Heart left ventricle (tissue), 16 donors: ENCODE measurements around the gene IREB2. TPM values are rescaled to one million over a fixed set of nuclear protein-coding genes. Genes with fewer than 3 reads are reported as not detected.

Source experiments
- ATAC-seq, 4 donors: fragments of 200-7000 bp; cut with Tn5 transposase; one replicate each; pipeline ENCODE4 v1.9.1; 2020 to 2022; ENCODE audit warnings: moderate library complexity in 4 of 4, mild to moderate bottlenecking in 3 of 4, moderate number of reproducible peaks in 1 of 4
- DNase-seq, 5 donors: peaks; one replicate each; pipeline ENCODE4 v3.0.0-alpha.2; 2020
- H3K27ac ChIP-seq, 12 donors: fragments of 200-600 bp; sonication (generic) in 4 of 12; one replicate each; pipeline versions ENCODE4 v1.5.0 to v1.8.0; 2016 to 2022; ENCODE audit warnings: mild to moderate bottlenecking in 2 of 12
- H3K27me3 ChIP-seq, 9 donors: fragments of 200-600 bp; sonication (generic) in 2 of 9; one replicate each; pipeline versions ENCODE4 v1.5.1 to v1.8.0; 2016 to 2022; ENCODE audit warnings: mild to moderate bottlenecking in 3 of 9
- H3K36me3 ChIP-seq, 9 donors: fragments of 200-600 bp; sonication (generic) in 2 of 9; one replicate each; pipeline versions ENCODE4 v1.5.0 to v1.8.0; 2018 to 2022; ENCODE audit warnings: mild to moderate bottlenecking in 2 of 9
- H3K4me1 ChIP-seq, 12 donors: fragments of 200-600 bp; sonication (generic) in 4 of 12; one replicate each; pipeline versions ENCODE4 v1.5.0 to v1.8.0; 2016 to 2022; ENCODE audit warnings: mild to moderate bottlenecking in 3 of 12
- H3K4me3 ChIP-seq, 12 donors: fragments of 200-600 bp; sonication (generic) in 4 of 12; one replicate each; pipeline versions ENCODE4 v1.5.0 to v1.8.0; 2017 to 2022; ENCODE audit warnings: mild to moderate bottlenecking in 9 of 12, moderate library complexity in 4 of 12
- H3K9me3 ChIP-seq, 12 donors: fragments of 200-600 bp; sonication (generic) in 4 of 12; one replicate each; pipeline versions ENCODE4 v1.5.0 to v1.8.0; 2016 to 2022; ENCODE audit warnings: mild to moderate bottlenecking in 1 of 12
- POLR2A ChIP-seq, 2 donors: fragments of 450-650 bp; IDR thresholded peaks; one replicate each; pipeline ENCODE4 v1.6.1; 2017; ENCODE audit warnings: antibody characterized with exemption in 2 of 2, mild to moderate bottlenecking in 2 of 2, moderate library complexity in 2 of 2
- WGBS, 4 donors: extraction: QIAGEN DNeasy Blood & Tissue Kit in 2 of 4; methylation state at CpG; one replicate each; pipeline versions ENCODE4 v1.1.5 to v1.1.7; 2013 to 2018; 5-methylcytosine and 5-hydroxymethylcytosine counted together
- intact Hi-C, 10 donors: fragments of 100-400 bp; cut with DNase I; formaldehyde crosslinking; loops; one replicate each; pipeline versions ENCODE4 v1.11.1 to v1.14.2; 2022
- polyA plus RNA-seq, 2 donors: library from polyadenylated mRNA; stranded (reverse); fragments of 200-250 nt; gene quantifications; one replicate each; pipeline ENCODE4 v1.2.3, GENCODE V29; 2013
- total RNA-seq, 9 donors: library from RNA; depleted of rRNA in 2 of 9; stranded (reverse); fragments of >200 nt in 2 of 9; fragmentation: NEBNext Ultra II Directional in 3 of 9; extraction: Animal tissue kit (Norgen Biotek cat#: 25700) in 3 of 9; gene quantifications; one replicate each; pipeline versions ENCODE4 v1.1.0 to v1.2.4, GENCODE V29; 2016 to 2023
- TF ChIP-seq, protein P1 (sequence below), 12 donors: fragments of 200-600 bp; sonication (generic) in 4 of 12; IDR thresholded peaks; one replicate each; pipeline versions ENCODE4 v1.5.0 to v1.8.0; 2018 to 2022; ENCODE audit warnings: antibody characterized with exemption in 12 of 12, mild to moderate bottlenecking in 5 of 12
- donor health status: ischemic (EF 13 %, LVEDD 7.1; RV severe dilation, severe dysfunction).
- donor health status: healthy with polysubstance abuse.
- donor health status: DM: no; HTN: yes; CAD: no.
- donor health status: DM: no; HTN: no; CAD: no.
- donor health status: ischemic (EF 25% LVEDD 6.9; RV normal size, moderate dysfunction).
- donor health status: ischemic (EF 25% LVEDD 5.7; RV mildly dilated, moderate dysfunction).
- donor health status: healthy.
- donor health status: DM: yes; HTN: yes; CAD: no.
- donor health status: ischemic (EF 35%, LVEDD 5.7; RV mildly dilated, moderate dysfunction).
- donor health status: nonischemic (EF 11% LVEDD 7.7; RV severe dilation, severe dysfunction).
- donor health status: DM: yes; HTN: yes; CAD: no.
- donor health status: PGD.
- donor health status: ischemic (EF 29% LVEDD 5.4; RV normal size, mild dysfunction).
- donor health status: nonischemic (EF 23%, LVEDD 6.1; RV moderate dilation, normal function).

Gene IREB2
- total and polyA plus RNA-seq, 11 donors, result 6.3 to 50.0 (median 29.5) TPM

DNA sequence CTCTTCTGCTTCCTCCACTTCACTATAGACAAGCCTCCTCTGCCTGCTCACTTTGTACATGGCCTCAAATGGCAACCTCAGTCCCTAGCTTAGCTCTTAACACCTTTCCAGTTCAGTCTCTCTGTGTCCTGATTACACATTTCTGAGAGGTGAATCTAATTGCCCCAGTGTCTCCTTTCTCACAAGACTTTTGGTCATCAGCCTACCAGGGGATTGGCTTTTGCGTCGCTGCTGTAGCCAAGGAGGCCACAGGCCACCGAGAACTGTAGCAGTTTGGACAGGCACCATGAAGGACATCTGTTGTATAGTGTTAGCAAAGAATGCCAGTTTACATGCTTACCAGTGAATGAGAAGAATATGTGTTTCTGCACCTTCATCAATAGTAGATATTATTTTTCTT lies 8.5 kb downstream of the IREB2 start:
- H3K36me3 ChIP-seq, result peaks cover 0 to 67% (median 53%) of the 10 kb centered on the region in 9 donors
- H3K27me3 ChIP-seq, result no peaks in the 10 kb centered on the region
- TF ChIP-seq POLR2A (IDR thresholded peaks at IDR 0.05), result no peak
- TF ChIP-seq, protein P1, sequence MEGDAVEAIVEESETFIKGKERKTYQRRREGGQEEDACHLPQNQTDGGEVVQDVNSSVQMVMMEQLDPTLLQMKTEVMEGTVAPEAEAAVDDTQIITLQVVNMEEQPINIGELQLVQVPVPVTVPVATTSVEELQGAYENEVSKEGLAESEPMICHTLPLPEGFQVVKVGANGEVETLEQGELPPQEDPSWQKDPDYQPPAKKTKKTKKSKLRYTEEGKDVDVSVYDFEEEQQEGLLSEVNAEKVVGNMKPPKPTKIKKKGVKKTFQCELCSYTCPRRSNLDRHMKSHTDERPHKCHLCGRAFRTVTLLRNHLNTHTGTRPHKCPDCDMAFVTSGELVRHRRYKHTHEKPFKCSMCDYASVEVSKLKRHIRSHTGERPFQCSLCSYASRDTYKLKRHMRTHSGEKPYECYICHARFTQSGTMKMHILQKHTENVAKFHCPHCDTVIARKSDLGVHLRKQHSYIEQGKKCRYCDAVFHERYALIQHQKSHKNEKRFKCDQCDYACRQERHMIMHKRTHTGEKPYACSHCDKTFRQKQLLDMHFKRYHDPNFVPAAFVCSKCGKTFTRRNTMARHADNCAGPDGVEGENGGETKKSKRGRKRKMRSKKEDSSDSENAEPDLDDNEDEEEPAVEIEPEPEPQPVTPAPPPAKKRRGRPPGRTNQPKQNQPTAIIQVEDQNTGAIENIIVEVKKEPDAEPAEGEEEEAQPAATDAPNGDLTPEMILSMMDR (IDR thresholded peaks at IDR 0.05), result no peak
- intact Hi-C loops, result no loop called here
- H3K4me1 ChIP-seq, result peaks cover 0 to 70% (median 45%) of the 10 kb centered on the region in 12 donors
- H3K9me3 ChIP-seq, result no peaks in the 10 kb centered on the region
- ATAC-seq (no peak), DNase-seq (no peak)
- WGBS, 4 donors, result 89 to 93% (median 90%) methylated on average over 3 of the region's 3 CpGs
- no peak overlapping the region for H3K4me3 ChIP-seq
- no peak overlapping the region for H3K27ac ChIP-seq

DNA sequence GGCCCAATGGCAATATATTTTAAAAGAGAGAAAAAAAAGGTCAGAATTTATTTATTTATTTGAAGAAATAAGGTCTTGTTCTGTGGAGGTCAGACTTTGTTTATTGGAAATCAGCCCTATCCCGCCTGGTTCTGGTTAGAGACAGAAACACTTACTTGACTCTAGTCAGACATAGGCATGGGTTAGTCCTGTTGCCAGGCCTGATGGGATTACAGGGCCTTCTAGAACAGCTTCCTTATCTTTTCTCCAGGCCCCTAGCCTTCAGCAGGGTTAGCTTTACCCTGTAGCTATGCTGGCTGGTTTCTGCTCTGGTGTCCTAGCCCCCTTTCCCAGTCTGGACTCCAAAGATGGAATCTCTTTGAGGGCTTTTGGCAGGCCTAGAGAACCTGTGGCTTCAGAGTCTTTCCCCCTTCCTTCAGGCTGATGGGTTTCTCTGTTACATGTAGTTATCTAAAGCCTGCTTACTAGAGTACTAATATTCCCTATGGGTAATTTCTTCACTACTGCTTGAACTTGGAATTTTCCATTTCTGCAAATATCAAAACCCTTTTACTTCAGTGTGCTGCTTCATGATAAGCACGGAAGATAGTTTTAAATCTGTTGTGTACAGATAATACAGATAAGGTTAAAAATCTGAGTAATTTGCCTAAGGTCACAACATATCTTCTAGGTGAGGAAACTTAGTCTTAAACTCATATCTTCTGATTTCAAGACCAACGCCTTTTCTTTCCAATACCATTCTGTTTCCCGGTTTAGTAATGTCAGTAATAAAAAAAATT lies 10.6 kb downstream of the IREB2 start:
- ATAC-seq (peak in 1 of 4 donors; percentile 35), DNase-seq (no peak)
- no peak overlapping the region for H3K4me3 ChIP-seq
- H3K4me1 ChIP-seq, result peaks cover 0 to 72% (median 38%) of the 10 kb centered on the region in 12 donors
- H3K36me3 ChIP-seq, result peaks cover 0 to 50% (median 33%) of the 10 kb centered on the region in 9 donors
- WGBS, 4 donors, result 69 to 79% (median 75%) methylated on average over 4 of the region's 4 CpGs
- intact Hi-C loops, result no loop called here
- TF ChIP-seq, protein P1 (IDR thresholded peaks at IDR 0.05), result no peak
- no peak for TF ChIP-seq POLR2A (IDR thresholded peaks at IDR 0.05)
- peak overlapping the region in 6 of 12 donors; percentile 6 to 53 (median 36) for H3K27ac ChIP-seq
- no peaks in the 10 kb centered on the region for H3K27me3 ChIP-seq
- H3K9me3 ChIP-seq, result no peaks in the 10 kb centered on the region

DNA sequence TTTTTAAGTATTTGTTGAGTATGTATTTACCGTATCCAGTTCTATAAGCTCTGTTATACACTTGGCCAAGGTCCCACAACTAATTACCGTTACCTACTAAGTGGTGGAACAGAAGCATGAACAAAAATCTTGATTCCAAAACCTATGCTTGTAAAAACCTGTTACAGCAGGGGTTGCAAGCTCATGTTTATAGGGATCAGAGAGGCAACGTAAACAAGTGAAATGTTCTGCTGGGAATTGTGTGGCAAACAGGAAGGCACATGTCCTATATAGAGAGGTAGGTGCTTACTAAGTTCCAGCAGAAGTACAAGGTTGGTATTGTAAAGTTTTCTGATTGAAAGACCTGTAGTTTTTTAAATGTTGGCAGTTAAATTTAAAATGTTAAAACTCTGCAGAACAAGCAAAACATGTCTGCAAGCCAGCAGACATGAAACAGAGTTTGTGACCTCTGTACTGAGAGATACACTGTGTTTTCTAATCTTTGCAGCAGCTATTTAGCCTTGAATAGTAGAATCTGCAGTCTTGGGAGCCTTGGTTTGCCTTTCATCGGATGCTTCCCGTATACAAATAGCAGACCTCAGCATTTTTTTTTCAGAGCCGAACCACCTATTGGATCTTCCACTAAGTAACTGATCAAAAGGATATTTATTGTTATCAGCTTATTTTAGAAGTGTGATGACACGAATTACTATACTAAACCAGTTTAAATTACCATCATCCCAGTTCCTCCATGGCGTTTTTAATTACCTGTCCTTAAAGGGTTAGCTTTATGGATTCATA lies 11.4 kb downstream of the IREB2 start:
- Histone ChIP-seq H3K36me3 (peaks cover 0 to 42% (median 26%) of the 10 kb centered on the region in 9 donors), H3K27ac (peak overlapping the region in 3 of 12 donors; percentile 45 to 53 (median 52)), H3K27me3 (no peaks in the 10 kb centered on the region), H3K4me3 (no peak overlapping the region), H3K9me3 (no peaks in the 10 kb centered on the region), H3K4me1 (peaks cover 0 to 77% (median 43%) of the 10 kb centered on the region in 12 donors)
- DNase-seq, result no peak
- no peak for ATAC-seq
- TF ChIP-seq, protein P1 (IDR thresholded peaks at IDR 0.05), result no peak
- intact Hi-C loops, result no loop called here
- 72 to 81% (median 76%) methylated on average over 8 of the region's 8 CpGs for WGBS, 4 donors

DNA sequence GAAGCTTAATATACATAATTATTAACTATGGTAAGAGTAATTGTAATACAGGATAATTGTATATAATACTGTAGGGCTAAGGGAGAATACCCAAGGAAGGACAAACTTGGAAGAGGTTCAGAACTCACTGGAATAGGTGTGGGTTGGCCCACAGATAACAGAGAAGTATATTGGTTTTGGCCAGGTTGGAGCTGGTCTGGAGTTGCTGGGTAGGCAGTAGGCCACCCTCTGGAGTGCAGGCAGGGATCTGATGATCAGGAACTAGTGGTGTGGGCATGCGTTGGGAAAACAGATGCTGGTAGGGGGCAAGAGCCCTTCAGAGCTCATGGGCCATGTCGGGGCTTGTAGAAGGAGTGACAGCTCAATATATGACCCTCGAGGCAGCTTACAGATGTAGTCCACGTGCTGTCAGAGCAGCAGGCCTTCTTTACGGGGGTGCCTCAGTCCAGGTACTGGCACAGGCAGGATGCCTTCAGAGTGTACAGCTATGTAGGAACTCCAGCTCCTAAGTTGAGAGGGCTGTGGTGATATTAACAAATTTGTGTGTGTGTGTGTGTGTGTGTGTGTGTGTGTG lies 12.4 kb downstream of the IREB2 start:
- WGBS, 4 donors, result 74 to 93% (median 79%) methylated on average over 5 of the region's 5 CpGs
- intact Hi-C loops, result no loop called here
- Histone ChIP-seq H3K36me3 (peaks cover 0 to 34% (median 16%) of the 10 kb centered on the region in 9 donors), H3K27me3 (no peaks in the 10 kb centered on the region), H3K4me3 (no peak overlapping the region), H3K4me1 (peaks cover 0 to 78% (median 49%) of the 10 kb centered on the region in 12 donors), H3K27ac (peak overlapping the region in 1 of 12 donors; percentile 0), H3K9me3 (no peaks in the 10 kb centered on the region)
- no peak for TF ChIP-seq POLR2A (IDR thresholded peaks at IDR 0.05)
- TF ChIP-seq, protein P1 (IDR thresholded peaks at IDR 0.05), result no peak
- ATAC-seq (peak in 2 of 4 donors; percentile 11 to 23), DNase-seq (no peak)
